Mesendoderm (in vitro differentiated cells): Measurements from ENCODE around the gene MESP2.

Experiments
- DNase-seq: peaks from one replicate; pipeline ENCODE4 v3.0.0; 2013
- H2AK5ac ChIP-seq: 2 replicates; pipeline ENCODE4 v1.6.1; 2013; ENCODE audit warnings: low read length, inconsistent platforms
- H2BK120ac ChIP-seq: 2 replicates; pipeline ENCODE4 v1.6.1; 2013; ENCODE audit warnings: low read depth, mild to moderate bottlenecking, low read length, moderate library complexity, mixed read lengths
- H2BK15ac ChIP-seq: replicated peaks from 2 replicates; pipeline ENCODE4 v1.6.1; 2013; ENCODE audit warnings: low read depth, mild to moderate bottlenecking, moderate library complexity
- H2BK5ac ChIP-seq: 2 replicates; pipeline ENCODE4 v1.6.1; 2013; ENCODE audit warnings: low read length, inconsistent platforms
- H3K18ac ChIP-seq: 2 replicates; pipeline ENCODE4 v1.6.1; 2013; ENCODE audit warnings: mild to moderate bottlenecking, low read length, mixed read lengths
- H3K23ac ChIP-seq: one replicate; pipeline ENCODE4 v1.6.1; 2013; ENCODE audit warnings: low read length
- H3K27ac ChIP-seq: 2 replicates; pipeline ENCODE4 v1.5.1; 2013; ENCODE audit warnings: low read depth, mild to moderate bottlenecking, inconsistent platforms, low read length, moderate library complexity
- H3K27me3 ChIP-seq: 2 replicates; pipeline ENCODE4 v1.6.1; 2013; ENCODE audit warnings: low read length, control low read depth, mild to moderate bottlenecking, inconsistent platforms; ENCODE audit not compliant: insufficient read depth, poor library complexity
- H3K36me3 ChIP-seq: 2 replicates; pipeline ENCODE4 v1.6.1; 2013; ENCODE audit warnings: low read length, inconsistent platforms; ENCODE audit not compliant: control insufficient read depth, insufficient read depth
- H3K4ac ChIP-seq: one replicate; pipeline ENCODE4 v1.6.1; 2013; ENCODE audit warnings: low read depth, mild to moderate bottlenecking, low read length, moderate library complexity
- H3K4me1 ChIP-seq: 2 replicates; pipeline ENCODE4 v1.6.1; 2013; ENCODE audit warnings: low read depth, low read length, inconsistent platforms; ENCODE audit not compliant: control insufficient read depth
- H3K4me2 ChIP-seq: 2 replicates; pipeline ENCODE4 v1.6.1; 2013; ENCODE audit warnings: low read length
- H3K4me3 ChIP-seq: 2 replicates; pipeline ENCODE4 v1.5.1; 2013; ENCODE audit warnings: mild to moderate bottlenecking, low read length
- H3K56ac ChIP-seq: one replicate; pipeline ENCODE4 v1.6.1; 2013; ENCODE audit warnings: low read length
- H3K79me1 ChIP-seq: 2 replicates; pipeline ENCODE4 v1.6.1; 2013; ENCODE audit warnings: low read length, inconsistent platforms
- H3K79me2 ChIP-seq: 2 replicates; pipeline ENCODE4 v1.6.1; 2013; ENCODE audit warnings: mild to moderate bottlenecking, low read length; ENCODE audit not compliant: control insufficient read depth, insufficient read depth
- H3K9ac ChIP-seq: 2 replicates; pipeline ENCODE4 v1.6.1; 2013; ENCODE audit warnings: low read length, inconsistent platforms
- H4K5ac ChIP-seq: one replicate; pipeline ENCODE4 v1.6.1; 2013; ENCODE audit warnings: low read length
- H4K8ac ChIP-seq: one replicate; pipeline ENCODE4 v1.6.1; 2013; ENCODE audit warnings: low read depth, mild to moderate bottlenecking, control low read depth, low read length, moderate library complexity
- WGBS: extraction: QIAGEN DNeasy Blood & Tissue Kit; methylation state at CpG from one replicate; pipeline ENCODE4 v1.1.7; 2013; ENCODE audit warnings: low lambda C conversion rate, missing lambda C conversion rate; ENCODE audit not compliant: insufficient coverage; ENCODE audit errors: extremely low coverage; 5-methylcytosine and 5-hydroxymethylcytosine counted together

Gene MESP2

DNA sequence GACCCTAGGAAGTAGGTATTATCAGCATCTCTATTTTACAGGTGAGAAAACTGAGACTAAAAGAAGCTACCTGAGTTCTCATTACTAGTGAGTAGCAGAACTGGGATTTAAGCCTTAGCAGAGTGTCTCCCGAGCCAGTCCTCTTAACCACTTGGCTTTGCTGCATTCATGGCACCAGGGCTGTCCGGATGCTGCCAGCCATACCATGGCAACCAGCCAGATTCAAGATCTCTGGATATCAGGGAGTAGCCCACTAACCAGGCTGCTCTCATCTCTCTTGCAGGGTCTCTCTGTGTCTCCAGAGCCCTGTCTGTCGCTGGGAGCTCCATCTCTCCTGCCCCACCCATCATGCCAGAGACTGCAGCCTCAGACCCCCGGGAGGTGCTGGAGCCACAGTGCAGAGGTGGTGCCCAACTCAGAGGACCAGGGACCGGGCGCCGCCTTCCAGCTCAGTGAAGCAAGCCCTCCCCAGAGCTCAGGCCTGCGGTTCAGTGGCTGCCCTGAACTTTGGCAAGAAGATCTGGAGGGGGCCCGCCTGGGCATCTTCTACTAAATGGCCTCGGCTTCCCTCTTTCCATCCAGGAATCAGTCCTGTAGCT is 1.7 kb downstream of the MESP2 start:
- Histone ChIP-seq H4K8ac (no peak overlapping the region), H3K9ac (no peak overlapping the region), H2BK15ac (no peak overlapping the region), H3K56ac (no peak overlapping the region), H2AK5ac (no peak overlapping the region), H3K27ac (no peak overlapping the region), H2BK5ac (no peak overlapping the region), H3K4ac (no peak overlapping the region), H3K23ac (no peak overlapping the region), H4K5ac (no peak overlapping the region), H3K18ac (no peak overlapping the region), H3K4me1 (peaks cover 16% of the 10 kb centered on the region), H3K27me3 (no peaks in the 10 kb centered on the region), H3K79me2 (no peaks in the 10 kb centered on the region), H3K4me2 (no peak overlapping the region), H3K79me1 (no peaks in the 10 kb centered on the region), H3K36me3 (no peaks in the 10 kb centered on the region), H3K4me3 (no peak overlapping the region), H2BK120ac (no peak overlapping the region)
- WGBS, result no CpG with 5 or more reads among the region's 10 CpGs
- no peak for DNase-seq

GRCh38 chr15:89778861-89779260 is 2.7 kb downstream of the MESP2 start:
- no peak overlapping the region for H3K18ac ChIP-seq
- H3K23ac ChIP-seq, result no peak overlapping the region
- no peak overlapping the region for H2BK120ac ChIP-seq
- H3K79me2 ChIP-seq, result no peaks in the 10 kb centered on the region
- H4K5ac ChIP-seq, result no peak overlapping the region
- H3K4me1 ChIP-seq, result peaks cover 24% of the 10 kb centered on the region
- no peak overlapping the region for H2BK15ac ChIP-seq
- H3K27me3 ChIP-seq, result no peaks in the 10 kb centered on the region
- no peaks in the 10 kb centered on the region for H3K79me1 ChIP-seq
- no peaks in the 10 kb centered on the region for H3K36me3 ChIP-seq
- DNase-seq, result no peak
- no peak overlapping the region for H3K9ac ChIP-seq
- no CpG with 5 or more reads among the region's 4 CpGs for WGBS
- H3K27ac ChIP-seq, result no peak overlapping the region
- no peak overlapping the region for H2BK5ac ChIP-seq
- no peak overlapping the region for H3K4me3 ChIP-seq
- H3K56ac ChIP-seq, result peak overlapping the region; percentile 17
- no peak overlapping the region for H3K4me2 ChIP-seq
- no peak overlapping the region for H4K8ac ChIP-seq
- H3K4ac ChIP-seq, result no peak overlapping the region
- H2AK5ac ChIP-seq, result no peak overlapping the region

DNA sequence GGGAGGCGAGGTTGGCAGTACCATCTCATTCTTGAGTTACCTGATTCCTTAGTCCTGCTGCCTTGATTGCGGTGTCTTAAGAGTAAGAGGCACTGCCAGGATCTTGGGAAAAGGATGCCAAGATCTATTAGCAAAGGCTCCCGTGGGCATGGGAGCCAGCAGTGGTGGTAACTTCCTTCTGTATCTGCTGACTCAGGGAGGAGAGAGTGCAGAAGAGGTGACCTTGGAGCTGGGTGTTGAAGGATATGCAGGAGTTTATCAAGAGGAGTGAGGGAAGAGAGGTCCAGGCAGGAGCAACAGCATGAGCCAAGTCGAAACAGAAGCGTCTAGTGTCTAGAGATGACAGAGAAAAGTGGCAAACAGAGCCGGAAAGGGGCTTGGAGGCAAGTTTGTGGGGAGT is 4.5 kb downstream of the MESP2 start:
- Histone ChIP-seq H3K4me2 (no peak overlapping the region), H3K79me1 (no peaks in the 10 kb centered on the region), H3K4me3 (no peak overlapping the region), H3K27ac (no peak overlapping the region), H3K36me3 (no peaks in the 10 kb centered on the region), H2BK120ac (no peak overlapping the region), H2BK5ac (peak overlapping the region; percentile 53), H3K4me1 (peaks cover 29% of the 10 kb centered on the region), H3K56ac (peak overlapping the region; percentile 37), H3K4ac (no peak overlapping the region), H3K79me2 (no peaks in the 10 kb centered on the region), H2BK15ac (no peak overlapping the region), H2AK5ac (peak overlapping the region; percentile 99), H4K5ac (no peak overlapping the region), H3K27me3 (no peaks in the 10 kb centered on the region), H3K9ac (no peak overlapping the region), H3K18ac (peak overlapping the region; percentile 17), H4K8ac (no peak overlapping the region), H3K23ac (no peak overlapping the region)
- DNase-seq, result no peak
- WGBS, result no CpG with 5 or more reads among the region's 6 CpGs

DNA sequence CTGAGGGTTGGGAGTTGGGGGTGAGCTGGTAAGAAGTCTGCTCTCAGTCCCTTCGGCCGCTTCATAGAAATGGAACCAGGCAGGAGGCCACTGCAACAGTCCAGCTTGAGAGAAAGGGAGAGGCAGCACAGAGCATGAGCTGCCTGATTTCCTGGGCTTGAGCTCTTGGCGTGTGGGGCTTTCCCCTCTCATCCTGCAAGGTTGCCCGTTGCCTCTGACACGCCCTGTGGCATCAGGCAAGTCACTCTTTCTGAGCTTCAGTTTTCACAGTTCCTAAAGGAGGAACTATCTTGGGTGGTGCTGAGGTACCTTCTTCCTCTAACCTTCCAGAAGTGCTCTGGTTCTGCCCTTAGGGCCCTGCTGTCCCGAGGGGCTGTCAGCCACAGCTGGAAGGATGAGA is 4.9 kb downstream of the MESP2 start:
- Histone ChIP-seq H3K36me3 (no peaks in the 10 kb centered on the region), H2AK5ac (peak overlapping the region; percentile 99), H3K27ac (no peak overlapping the region), H3K18ac (peak overlapping the region; percentile 17), H2BK5ac (peak overlapping the region; percentile 53), H3K4me1 (peaks cover 26% of the 10 kb centered on the region), H3K4me3 (no peak overlapping the region), H3K4me2 (no peak overlapping the region), H3K79me1 (no peaks in the 10 kb centered on the region), H4K5ac (no peak overlapping the region), H3K9ac (no peak overlapping the region), H3K56ac (peak overlapping the region; percentile 37), H2BK15ac (no peak overlapping the region), H4K8ac (no peak overlapping the region), H3K79me2 (no peaks in the 10 kb centered on the region), H3K23ac (peak overlapping the region; percentile 3), H3K27me3 (no peaks in the 10 kb centered on the region), H3K4ac (peak overlapping the region; percentile 64), H2BK120ac (no peak overlapping the region)
- DNase-seq, result no peak
- WGBS, result no CpG with 5 or more reads among the region's 6 CpGs

- Histone ChIP-seq H2BK120ac (peak overlapping the region; percentile 31), H4K5ac (no peak overlapping the region), H3K4me3 (no peak overlapping the region), H3K9ac (no peak overlapping the region), H3K27me3 (no peaks in the 10 kb centered on the region), H3K4me2 (no peak overlapping the region), H2AK5ac (peak overlapping the region; percentile 17), H3K23ac (no peak overlapping the region), H2BK15ac (no peak overlapping the region), H3K79me2 (no peaks in the 10 kb centered on the region), H3K27ac (no peak overlapping the region), H2BK5ac (peak overlapping the region; percentile 87), H3K4me1 (peaks cover 26% of the 10 kb centered on the region), H3K56ac (peak overlapping the region; percentile 40), H3K36me3 (no peaks in the 10 kb centered on the region), H4K8ac (no peak overlapping the region), H3K4ac (peak overlapping the region; percentile 56), H3K18ac (peak overlapping the region; percentile 24), H3K79me1 (no peaks in the 10 kb centered on the region)
- WGBS, result no CpG with 5 or more reads among the region's 15 CpGs
- DNase-seq, result peak; percentile 88
Measured at GRCh38 chr15:89781891-89782618, 5.9 kb downstream of the MESP2 start.
